ENCODE measurements around the gene AKIRIN2.
A peak's percentile ranks its signal among the peaks of the same experiment; 100 is the strongest.
"Not testable (repeated sequence)": the region's sequence is repeated elsewhere in the genome, so short reads cannot be mapped to it uniquely, and the experiment has no call there.

Gene AKIRIN2

GRCh38 chr6:87701344-87701675 is 723 bp downstream of the AKIRIN2 start:
- H3K4me3 ChIP-seq (ENCODE audit: low read depth in 1 of 2, low read length in 1 of 2) = peak overlapping the region; percentile 81 to 100
- H3K4me1 ChIP-seq (ENCODE audit: control insufficient read depth in 1 of 2, insufficient read depth in 1 of 2, low read depth in 1 of 2, low read length in 1 of 2) = peaks cover 38 to 47% of the 10 kb centered on the region in 2 experiments
- H3K36me3 ChIP-seq = peaks cover 1% of the 10 kb centered on the region
- H3K27ac ChIP-seq = peak overlapping the region; percentile 98
- TF ChIP-seq, protein P1, sequence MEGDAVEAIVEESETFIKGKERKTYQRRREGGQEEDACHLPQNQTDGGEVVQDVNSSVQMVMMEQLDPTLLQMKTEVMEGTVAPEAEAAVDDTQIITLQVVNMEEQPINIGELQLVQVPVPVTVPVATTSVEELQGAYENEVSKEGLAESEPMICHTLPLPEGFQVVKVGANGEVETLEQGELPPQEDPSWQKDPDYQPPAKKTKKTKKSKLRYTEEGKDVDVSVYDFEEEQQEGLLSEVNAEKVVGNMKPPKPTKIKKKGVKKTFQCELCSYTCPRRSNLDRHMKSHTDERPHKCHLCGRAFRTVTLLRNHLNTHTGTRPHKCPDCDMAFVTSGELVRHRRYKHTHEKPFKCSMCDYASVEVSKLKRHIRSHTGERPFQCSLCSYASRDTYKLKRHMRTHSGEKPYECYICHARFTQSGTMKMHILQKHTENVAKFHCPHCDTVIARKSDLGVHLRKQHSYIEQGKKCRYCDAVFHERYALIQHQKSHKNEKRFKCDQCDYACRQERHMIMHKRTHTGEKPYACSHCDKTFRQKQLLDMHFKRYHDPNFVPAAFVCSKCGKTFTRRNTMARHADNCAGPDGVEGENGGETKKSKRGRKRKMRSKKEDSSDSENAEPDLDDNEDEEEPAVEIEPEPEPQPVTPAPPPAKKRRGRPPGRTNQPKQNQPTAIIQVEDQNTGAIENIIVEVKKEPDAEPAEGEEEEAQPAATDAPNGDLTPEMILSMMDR (IDR thresholded peaks at IDR 0.05) = no peak
- H3K27me3 ChIP-seq = no peaks in the 10 kb centered on the region
- H3K9me3 ChIP-seq = no peaks in the 10 kb centered on the region

- H3K36me3 ChIP-seq = peaks cover 8% of the 10 kb centered on the region
- H3K9me3 ChIP-seq = no peaks in the 10 kb centered on the region
- H3K27me3 ChIP-seq = no peaks in the 10 kb centered on the region
- TF ChIP-seq, protein P1 (IDR thresholded peaks at IDR 0.05) = no peak
- H3K4me1 ChIP-seq (ENCODE audit: control insufficient read depth in 1 of 2, insufficient read depth in 1 of 2, low read depth in 1 of 2, low read length in 1 of 2) = peaks cover 45 to 51% of the 10 kb centered on the region in 2 experiments
- peak overlapping the region; percentile 98 for H3K27ac ChIP-seq
- H3K4me3 ChIP-seq (ENCODE audit: low read depth in 1 of 2, low read length in 1 of 2) = peak overlapping the region; percentile 81 to 100
Measured at GRCh38 chr6:87700397-87701343, 1.4 kb downstream of the AKIRIN2 start.

DNA sequence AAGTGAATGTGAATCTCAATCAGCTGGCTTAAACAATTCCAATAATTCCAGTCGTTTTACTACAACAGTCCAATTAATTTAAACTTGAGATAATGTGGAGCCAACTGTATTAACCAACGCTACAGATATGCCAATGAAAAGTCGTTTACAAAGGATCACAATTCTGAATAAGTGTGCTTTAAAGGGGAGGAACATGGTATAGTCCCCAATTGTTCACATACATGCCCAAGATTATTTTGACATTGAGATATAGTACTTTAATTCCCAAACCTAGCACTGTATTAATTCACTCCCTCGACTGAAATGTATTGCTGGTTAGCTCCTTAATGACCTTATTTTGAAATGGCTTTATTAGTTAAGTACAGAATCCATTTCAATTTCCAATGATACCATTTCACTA is 2.5 kb downstream of the AKIRIN2 start:
- H3K4me1 ChIP-seq (ENCODE audit: control insufficient read depth in 1 of 2, insufficient read depth in 1 of 2, low read depth in 1 of 2, low read length in 1 of 2) = peaks cover 56 to 59% of the 10 kb centered on the region in 2 experiments
- no peaks in the 10 kb centered on the region for H3K27me3 ChIP-seq
- peaks cover 8% of the 10 kb centered on the region for H3K36me3 ChIP-seq
- peak overlapping the region; percentile 98 for H3K27ac ChIP-seq
- H3K9me3 ChIP-seq = no peaks in the 10 kb centered on the region
- peak overlapping the region; percentile 81 to 100 for H3K4me3 ChIP-seq (ENCODE audit: low read depth in 1 of 2, low read length in 1 of 2)
- TF ChIP-seq, protein P1 (IDR thresholded peaks at IDR 0.05) = no peak

DNA sequence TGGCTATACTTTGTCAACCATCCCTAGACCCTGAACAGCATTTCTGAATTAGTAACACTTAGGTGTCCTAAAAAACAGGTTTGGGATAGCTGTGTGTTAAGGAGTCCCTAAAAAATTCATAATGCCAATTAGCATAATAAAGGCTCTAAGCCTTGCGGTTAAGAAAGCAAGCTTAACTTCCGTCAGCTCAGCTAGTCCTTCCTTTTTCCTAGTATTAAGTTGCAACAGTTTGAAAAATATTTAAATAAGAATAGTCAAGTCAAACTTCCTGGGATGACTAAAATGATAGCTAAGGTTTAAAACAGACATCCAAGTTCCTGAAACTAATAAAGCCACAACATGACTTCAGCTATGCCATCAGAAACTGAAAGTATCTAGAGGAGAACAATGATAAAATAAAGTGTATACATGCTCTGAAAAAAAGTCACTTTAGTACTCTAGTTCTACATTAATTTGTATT is 3.5 kb downstream of the AKIRIN2 start:
- H3K9me3 ChIP-seq = no peaks in the 10 kb centered on the region
- H3K4me3 ChIP-seq (ENCODE audit: low read depth in 1 of 2, low read length in 1 of 2) = peak overlapping the region; percentile 81 to 100
- H3K27me3 ChIP-seq = no peaks in the 10 kb centered on the region
- TF ChIP-seq, protein P1 (IDR thresholded peaks at IDR 0.05) = no peak
- peaks cover 8% of the 10 kb centered on the region for H3K36me3 ChIP-seq
- H3K4me1 ChIP-seq (ENCODE audit: control insufficient read depth in 1 of 2, insufficient read depth in 1 of 2, low read depth in 1 of 2, low read length in 1 of 2) = peaks cover 66 to 69% of the 10 kb centered on the region in 2 experiments
- peak overlapping the region; percentile 98 for H3K27ac ChIP-seq

- TF ChIP-seq, protein P1 (IDR thresholded peaks at IDR 0.05) = no peak
- H3K36me3 ChIP-seq = peaks cover 8% of the 10 kb centered on the region
- H3K27me3 ChIP-seq = no peaks in the 10 kb centered on the region
- peaks cover 68 to 70% of the 10 kb centered on the region in 2 experiments for H3K4me1 ChIP-seq (ENCODE audit: control insufficient read depth in 1 of 2, insufficient read depth in 1 of 2, low read depth in 1 of 2, low read length in 1 of 2)
- H3K4me3 ChIP-seq (ENCODE audit: low read depth in 1 of 2, low read length in 1 of 2) = peak overlapping the region; percentile 81 to 100
- H3K27ac ChIP-seq = peak overlapping the region; percentile 98
- no peaks in the 10 kb centered on the region for H3K9me3 ChIP-seq
Measured at GRCh38 chr6:87697581-87698546, 4.2 kb downstream of the AKIRIN2 start.

GRCh38 chr6:87696817-87697216 is 5.2 kb downstream of the AKIRIN2 start:
- peak overlapping the region; percentile 98 for H3K27ac ChIP-seq
- H3K4me3 ChIP-seq (ENCODE audit: low read depth in 1 of 2, low read length in 1 of 2) = peak overlapping the region in 1 of 2 experiments; percentile 81
- H3K4me1 ChIP-seq (ENCODE audit: control insufficient read depth in 1 of 2, insufficient read depth in 1 of 2, low read depth in 1 of 2, low read length in 1 of 2) = peaks cover 73% of the 10 kb centered on the region in 2 experiments

More at GRCh38 chr6:87696817-87697216, 5.2 kb downstream of the AKIRIN2 start:
- not testable (repeated sequence) for H3K36me3 ChIP-seq, H3K27me3 ChIP-seq, H3K9me3 ChIP-seq

Data from neutrophil (primary cell).